GM21717 (cell line): ENCODE data around the gene EDC4.
A peak's percentile ranks its signal among the peaks of the same experiment; 100 is the strongest.
"Not testable (repeated sequence)": the region's sequence is repeated elsewhere in the genome, so short reads cannot be mapped to it uniquely, and the experiment has no call there.

Experiments used
- ATAC-seq: cut with Tn5 transposase; IDR thresholded peaks from one replicate; pipeline ENCODE4 v1.9.1; 2021; ENCODE audit warnings: mild to moderate bottlenecking, moderate library complexity; ENCODE audit not compliant: unreplicated experiment

The EDC4 gene

GRCh38 chr16:67893743-67894399, 21.0 kb downstream of the EDC4 start:
- ATAC-seq: peak; percentile 30

- no peak for ATAC-seq
These were observed 24.4 kb downstream of the EDC4 start for GRCh38 chr16:67897231-67897630.

GRCh38 chr16:67901734-67902133, 28.9 kb downstream of the EDC4 start:
- no peak for ATAC-seq

- no peak for ATAC-seq
These were observed 30.0 kb downstream of the EDC4 start for GRCh38 chr16:67902831-67903230.

- no peak for ATAC-seq
These were observed 34.7 kb downstream of the EDC4 start for GRCh38 chr16:67907397-67908180.

GRCh38 chr16:67909056-67909742, 36.3 kb downstream of the EDC4 start:
- ATAC-seq: no peak

GRCh38 chr16:67910158-67910557, 37.3 kb downstream of the EDC4 start:
- peak; percentile 69 for ATAC-seq

- no peak for ATAC-seq
These were observed 42.1 kb downstream of the EDC4 start for GRCh38 chr16:67914758-67915495.

GRCh38 chr16:67915496-67915769, 42.6 kb downstream of the EDC4 start:
- not testable (repeated sequence) for ATAC-seq

- ATAC-seq: no peak
These were observed 43.2 kb downstream of the EDC4 start for GRCh38 chr16:67915831-67916723.

- no peak for ATAC-seq
These were observed 44.4 kb downstream of the EDC4 start for GRCh38 chr16:67917140-67917851.

GRCh38 chr16:67917852-67918236, 45.0 kb downstream of the EDC4 start:
- ATAC-seq: no peak

GRCh38 chr16:67919622-67920221, 46.9 kb downstream of the EDC4 start:
- ATAC-seq: no peak

- ATAC-seq: no peak
These were observed 49.4 kb downstream of the EDC4 start for GRCh38 chr16:67922221-67922620.

GRCh38 chr16:67922740-67923139, 49.9 kb downstream of the EDC4 start:
- ATAC-seq: no peak

GRCh38 chr16:67923414-67924116, 50.7 kb downstream of the EDC4 start:
- ATAC-seq: no peak

GRCh38 chr16:67924140-67924906, 51.5 kb downstream of the EDC4 start:
- ATAC-seq: no peak

GRCh38 chr16:67926181-67926750, 53.4 kb downstream of the EDC4 start:
- ATAC-seq: no peak
